HG03442 (cell line): ENCODE measurements around the gene C5orf63.
"Not testable (repeated sequence)": the region's sequence is repeated elsewhere in the genome, so short reads cannot be mapped to it uniquely, and the experiment has no call there.

ENCODE experiments used
- ATAC-seq: cut with Tn5 transposase; IDR thresholded peaks from one replicate; pipeline ENCODE4 v1.9.1; 2021; ENCODE audit warnings: mild to moderate bottlenecking, moderate library complexity; ENCODE audit not compliant: unreplicated experiment

The C5orf63 gene

GRCh38 chr5:127010362-127010761, 62.9 kb downstream of the C5orf63 start:
- no peak for ATAC-seq

- no peak for ATAC-seq
Observed at GRCh38 chr5:127009784-127010183, 63.5 kb downstream of the C5orf63 start.

- no peak for ATAC-seq
Observed at GRCh38 chr5:127008300-127008975, 64.9 kb downstream of the C5orf63 start.

GRCh38 chr5:127007522-127007921, 65.8 kb downstream of the C5orf63 start:
- ATAC-seq = no peak

- no peak for ATAC-seq
Observed at GRCh38 chr5:127006744-127007143, 66.6 kb downstream of the C5orf63 start.

- not testable (repeated sequence) for ATAC-seq
Observed at GRCh38 chr5:127005282-127005681, 68.0 kb downstream of the C5orf63 start.

- ATAC-seq = no peak
Observed at GRCh38 chr5:127004721-127005120, 68.6 kb downstream of the C5orf63 start.

- ATAC-seq = no peak
Observed at GRCh38 chr5:127003798-127004495, 69.4 kb downstream of the C5orf63 start.

GRCh38 chr5:127002390-127002789, 70.9 kb downstream of the C5orf63 start:
- no peak for ATAC-seq

- no peak for ATAC-seq
Observed at GRCh38 chr5:127001621-127002296, 71.5 kb downstream of the C5orf63 start.
